ES-I3 (cell line): ENCODE data around the gene ANXA3.

ENCODE experiments used
- H3K36me3 ChIP-seq: 2 replicates; pipeline ENCODE4 v1.6.1; 2013; ENCODE audit warnings: mild to moderate bottlenecking, low read length, control low read depth, moderate library complexity; ENCODE audit not compliant: insufficient read depth
- H3K4me1 ChIP-seq: 2 replicates; pipeline ENCODE4 v1.6.1; 2013; ENCODE audit warnings: mild to moderate bottlenecking, control low read depth, low read length; ENCODE audit not compliant: insufficient read depth
- H3K9ac ChIP-seq: 2 replicates; pipeline ENCODE4 v1.6.1; 2013; ENCODE audit warnings: low read depth, mild to moderate bottlenecking, low read length, moderate library complexity
- H3K9me3 ChIP-seq: 2 replicates; pipeline ENCODE4 v1.6.1; 2013; ENCODE audit warnings: mild to moderate bottlenecking, low read length, moderate library complexity; ENCODE audit not compliant: control insufficient read depth, insufficient read depth

The ANXA3 gene

DNA sequence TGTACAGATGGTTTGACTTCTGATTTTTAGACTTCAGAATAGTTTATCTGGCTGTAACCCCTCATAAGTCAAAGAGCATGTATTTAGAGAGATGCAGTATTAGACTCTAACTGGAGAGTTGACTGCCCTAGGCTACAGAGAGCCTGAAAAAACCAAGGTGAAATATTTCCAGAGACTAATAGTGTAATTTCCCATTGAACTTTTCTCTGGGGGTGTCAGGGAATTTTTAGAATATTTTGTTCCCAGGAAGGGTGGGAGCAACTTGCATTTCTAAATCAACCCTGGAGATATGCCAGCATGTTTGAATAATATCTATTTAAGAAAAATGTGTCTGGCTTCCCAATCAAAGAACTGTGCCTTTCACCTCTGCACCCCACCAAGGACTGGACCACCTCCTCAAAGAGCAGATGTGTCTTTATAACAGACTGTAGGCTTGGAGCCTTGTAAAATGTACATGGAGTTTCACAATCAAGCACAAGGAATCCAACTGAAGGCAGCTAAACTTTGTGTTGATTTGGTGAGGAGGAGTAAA, 2.0 kb downstream of the ANXA3 start:
- peaks cover 26% of the 10 kb centered on the region for H3K4me1 ChIP-seq
- H3K36me3 ChIP-seq = peaks cover 3% of the 10 kb centered on the region; the same call in 1 of the 2 replicates
- H3K9ac ChIP-seq = peak overlapping the region; percentile 60; the same call in 1 of the 2 replicates
- no peaks in the 10 kb centered on the region for H3K9me3 ChIP-seq

DNA sequence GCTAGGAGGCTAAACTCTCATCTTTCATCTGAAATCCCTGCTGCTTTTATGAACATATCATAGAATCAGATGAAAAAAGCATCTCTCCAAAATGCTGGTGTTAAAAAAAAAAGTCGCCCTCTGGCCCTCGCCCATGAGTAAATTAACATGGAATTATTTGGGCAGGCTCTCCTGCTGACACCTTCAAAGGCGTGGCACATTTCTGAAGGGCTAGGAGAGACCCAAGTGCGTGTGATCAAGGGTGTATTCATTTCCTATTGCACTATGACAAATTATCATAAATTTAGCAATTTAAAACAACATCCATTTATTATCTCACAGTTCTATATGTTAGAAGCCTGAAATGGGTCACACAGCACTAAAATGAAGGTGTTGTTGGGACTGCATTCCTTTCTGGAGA, 5.1 kb downstream of the ANXA3 start:
- Histone ChIP-seq H3K9me3 (no peaks in the 10 kb centered on the region), H3K9ac (no peak overlapping the region), H3K4me1 (peaks cover 30% of the 10 kb centered on the region), H3K36me3 (peaks cover 3% of the 10 kb centered on the region; the same call in 1 of the 2 replicates)

DNA sequence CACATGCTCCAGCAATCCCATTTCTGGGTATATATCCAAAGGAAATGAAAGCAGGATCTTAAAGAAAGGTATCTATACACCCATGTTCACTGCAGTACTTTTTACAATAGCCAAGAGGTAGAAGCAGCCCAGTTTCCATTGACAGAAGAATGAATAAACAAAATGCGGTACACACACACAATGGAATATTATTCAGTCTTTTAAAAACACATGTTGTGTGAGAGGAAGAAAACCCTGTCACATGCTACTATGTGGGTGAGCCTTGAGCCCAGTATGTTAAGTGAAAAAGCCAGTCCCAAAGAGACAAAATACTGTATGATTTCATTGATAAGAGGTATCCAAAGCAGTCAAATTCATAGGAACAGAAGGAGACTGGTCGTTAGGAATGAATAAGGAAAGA, 6.3 kb downstream of the ANXA3 start:
- no peak overlapping the region for H3K9ac ChIP-seq
- no peaks in the 10 kb centered on the region for H3K9me3 ChIP-seq
- peaks cover 3% of the 10 kb centered on the region; the same call in 1 of the 2 replicates for H3K36me3 ChIP-seq
- H3K4me1 ChIP-seq = peaks cover 40% of the 10 kb centered on the region

DNA sequence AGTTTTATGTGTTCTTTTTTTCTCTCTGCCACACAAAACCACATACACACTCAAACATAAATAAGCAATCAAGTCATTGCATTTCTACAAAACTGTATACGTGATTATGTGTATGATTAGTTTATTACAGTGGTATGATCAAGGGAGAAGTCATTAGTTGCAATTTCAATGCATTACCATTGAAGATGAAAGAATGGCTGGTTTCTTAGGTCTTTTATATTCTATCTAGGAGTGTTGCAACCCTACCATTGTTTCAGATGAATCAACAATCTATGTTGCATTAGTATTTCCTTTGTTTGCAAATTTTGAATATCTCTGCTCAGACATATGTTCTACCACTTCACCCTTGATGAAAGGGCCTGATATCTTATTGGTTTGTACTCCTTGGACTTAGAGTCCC, 6.8 kb downstream of the ANXA3 start:
- Histone ChIP-seq H3K9ac (no peak overlapping the region), H3K9me3 (no peaks in the 10 kb centered on the region), H3K4me1 (peaks cover 38% of the 10 kb centered on the region), H3K36me3 (peaks cover 3% of the 10 kb centered on the region; the same call in 1 of the 2 replicates)

DNA sequence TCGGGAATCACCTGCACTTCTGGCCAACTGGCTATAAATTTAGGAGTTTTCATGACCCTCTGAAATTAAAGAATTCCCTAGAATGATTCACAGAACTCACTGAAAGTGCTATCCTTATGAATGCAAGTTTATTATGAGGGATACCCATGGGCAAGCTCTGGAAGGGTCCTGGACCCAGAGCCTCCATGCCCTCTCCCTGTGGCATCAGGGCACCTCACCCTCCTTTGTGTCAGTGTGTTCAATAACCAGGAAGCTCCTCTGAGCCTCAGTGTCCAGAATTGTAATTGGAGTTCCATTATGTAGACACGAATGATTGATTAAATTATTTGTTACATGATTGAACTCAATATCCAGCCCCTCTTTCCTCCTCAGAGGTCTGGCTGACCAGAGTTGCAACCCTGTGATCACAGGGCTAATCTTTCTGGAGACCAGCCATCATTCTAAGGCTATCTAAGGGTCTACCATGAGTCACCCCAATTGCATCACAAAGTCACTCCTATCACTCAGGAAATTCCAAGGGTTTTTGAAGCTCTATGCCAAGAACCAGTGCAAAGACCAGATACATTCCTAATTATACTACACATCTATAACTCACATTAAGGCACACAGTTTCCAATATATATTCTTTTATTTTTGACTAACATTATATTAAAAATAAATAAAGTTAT, 8.9 kb downstream of the ANXA3 start:
- Histone ChIP-seq H3K4me1 (peaks cover 32% of the 10 kb centered on the region), H3K36me3 (peaks cover 3% of the 10 kb centered on the region; the same call in 1 of the 2 replicates), H3K9ac (no peak overlapping the region), H3K9me3 (no peaks in the 10 kb centered on the region)

DNA sequence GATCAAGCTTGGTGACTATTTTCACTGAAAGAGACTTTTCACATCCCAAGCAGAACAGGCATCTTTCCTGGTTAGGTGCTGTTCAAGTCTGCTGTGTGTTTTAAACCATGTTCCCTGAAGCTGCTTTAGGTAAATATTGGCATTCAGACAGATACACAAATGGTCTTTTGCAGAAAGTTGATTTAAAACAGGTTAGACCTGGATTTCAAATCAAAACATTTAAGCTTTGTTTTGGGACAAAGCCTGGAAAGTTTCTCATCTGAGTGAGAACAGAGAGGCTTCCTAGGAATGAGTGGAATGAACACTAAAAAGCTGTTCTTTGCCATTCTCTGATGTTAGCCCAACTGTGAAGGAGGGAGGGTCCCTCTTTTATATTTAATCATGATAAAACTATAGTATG, 10.1 kb downstream of the ANXA3 start:
- H3K4me1 ChIP-seq = peaks cover 41% of the 10 kb centered on the region
- no peak overlapping the region for H3K9ac ChIP-seq
- H3K9me3 ChIP-seq = no peaks in the 10 kb centered on the region
- H3K36me3 ChIP-seq = peaks cover 2% of the 10 kb centered on the region; the same call in 1 of the 2 replicates

DNA sequence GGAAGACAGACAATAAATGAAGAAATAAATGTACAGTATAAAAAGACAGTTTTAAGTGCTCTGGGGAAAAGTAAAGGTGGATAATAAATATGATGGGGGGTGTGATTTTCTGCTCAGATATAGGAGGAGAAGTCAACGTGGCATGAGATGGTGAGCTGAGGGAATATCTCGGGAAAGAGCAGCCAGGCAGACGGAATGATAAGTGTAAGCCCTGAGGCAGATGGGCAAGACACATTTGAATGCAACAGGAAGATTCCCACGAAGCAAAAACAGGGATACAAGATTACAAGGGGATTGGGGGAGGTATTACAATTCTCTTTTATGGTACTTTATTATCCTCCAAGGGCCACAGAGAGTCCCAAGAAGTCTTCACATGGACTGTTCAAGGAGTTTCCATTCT, 11.1 kb downstream of the ANXA3 start:
- no peaks in the 10 kb centered on the region for H3K36me3 ChIP-seq
- H3K9ac ChIP-seq = no peak overlapping the region
- H3K4me1 ChIP-seq = peaks cover 51% of the 10 kb centered on the region

DNA sequence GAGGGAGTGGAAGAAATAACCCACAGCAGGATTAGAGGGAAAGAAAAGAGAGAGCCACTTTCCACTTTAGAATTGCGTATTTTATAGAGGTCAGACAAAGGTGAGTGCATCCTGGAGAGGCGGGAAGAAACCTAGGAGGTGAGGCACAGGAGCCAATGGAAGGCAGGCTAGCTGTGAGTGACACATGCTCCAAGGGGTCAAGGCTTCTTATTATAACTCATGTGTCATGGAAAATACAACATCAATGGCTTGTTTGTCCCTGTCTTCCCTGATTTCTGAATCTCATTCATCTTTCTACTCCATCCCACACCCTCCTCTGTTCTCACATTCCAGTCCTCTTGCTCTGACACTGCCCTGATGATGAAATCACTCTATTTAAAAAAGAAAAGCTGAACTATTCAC, 14.4 kb downstream of the ANXA3 start:
- no peaks in the 10 kb centered on the region for H3K9me3 ChIP-seq
- H3K4me1 ChIP-seq = peaks cover 65% of the 10 kb centered on the region

More for the DNA sequence above, 11.1 kb downstream of the ANXA3 start:
- H3K9me3 ChIP-seq = no peaks in the 10 kb centered on the region

DNA sequence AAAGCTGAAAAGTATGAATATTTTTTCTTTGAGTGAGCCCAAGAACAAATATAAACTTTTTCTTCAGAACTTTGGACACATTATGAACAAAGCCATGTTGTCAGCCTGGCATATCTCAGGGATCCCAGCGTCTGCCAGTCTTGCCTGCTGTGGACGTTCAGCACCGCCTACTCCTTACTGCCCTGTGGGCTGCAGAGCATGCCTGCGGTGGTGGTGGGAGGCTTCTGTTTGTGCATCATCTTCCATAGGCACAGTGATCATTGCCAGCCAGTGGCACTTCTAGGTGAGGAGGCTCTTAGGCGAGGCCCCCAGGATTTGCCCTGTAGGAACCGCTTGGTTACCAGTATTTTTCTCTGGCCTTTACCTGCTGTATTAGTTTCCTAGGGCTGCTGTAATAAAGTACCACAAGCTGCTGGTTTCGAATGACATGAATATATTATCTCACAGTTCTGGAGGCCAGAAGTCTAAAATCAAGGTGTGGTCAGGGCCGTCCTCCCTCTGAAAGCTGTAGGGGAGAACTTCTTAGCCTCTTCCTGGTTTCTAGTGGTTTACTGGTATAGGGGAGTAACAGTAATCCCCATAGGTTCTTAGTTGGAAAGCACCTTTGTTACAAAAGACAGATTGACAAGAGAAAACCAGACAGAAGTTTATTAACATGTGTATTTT, 15.4 kb downstream of the ANXA3 start:
- H3K9ac ChIP-seq = no peak overlapping the region
- H3K36me3 ChIP-seq = 0 out of 2 replicates have a peak, but pooled peaks cover 4% of the 10 kb centered on the region
- H3K4me1 ChIP-seq = peaks cover 56% of the 10 kb centered on the region
- H3K9me3 ChIP-seq = no peaks in the 10 kb centered on the region

More for the DNA sequence above, 14.4 kb downstream of the ANXA3 start:
- H3K9ac ChIP-seq = no peak overlapping the region
- H3K36me3 ChIP-seq = 0 out of 2 replicates have a peak, but pooled peaks cover 4% of the 10 kb centered on the region

DNA sequence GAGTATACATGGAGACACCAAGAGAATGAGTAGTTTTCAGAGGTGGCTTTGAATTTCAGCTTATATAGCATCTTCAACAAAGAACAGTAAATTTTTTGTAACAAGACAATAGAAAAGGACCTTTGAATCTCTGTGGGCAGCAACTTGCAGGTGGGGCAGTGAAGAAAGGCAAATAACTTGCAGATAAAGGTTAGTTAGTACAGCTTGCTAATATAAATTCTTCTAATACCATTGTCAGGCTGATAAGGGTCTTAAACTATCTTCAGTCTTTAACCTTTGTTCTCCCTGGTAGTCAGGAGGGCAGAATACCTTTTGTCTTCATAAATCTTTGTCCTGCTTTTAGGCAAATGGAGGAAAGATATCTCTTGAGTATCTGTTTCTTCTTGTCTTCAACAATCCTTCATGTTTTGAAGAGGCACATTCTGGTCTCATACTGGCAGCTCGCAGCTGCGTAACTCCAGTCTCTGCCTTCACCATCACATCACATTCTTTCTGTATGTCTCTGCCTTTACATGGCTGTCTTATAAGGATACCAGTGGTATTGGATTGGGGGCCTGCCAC, 16.0 kb downstream of the ANXA3 start:
- H3K9ac ChIP-seq = no peak overlapping the region
- 0 out of 2 replicates have a peak, but pooled peaks cover 3% of the 10 kb centered on the region for H3K9me3 ChIP-seq
- H3K36me3 ChIP-seq = peaks cover 4% of the 10 kb centered on the region; the same call in 1 of the 2 replicates
- peaks cover 51% of the 10 kb centered on the region for H3K4me1 ChIP-seq

DNA sequence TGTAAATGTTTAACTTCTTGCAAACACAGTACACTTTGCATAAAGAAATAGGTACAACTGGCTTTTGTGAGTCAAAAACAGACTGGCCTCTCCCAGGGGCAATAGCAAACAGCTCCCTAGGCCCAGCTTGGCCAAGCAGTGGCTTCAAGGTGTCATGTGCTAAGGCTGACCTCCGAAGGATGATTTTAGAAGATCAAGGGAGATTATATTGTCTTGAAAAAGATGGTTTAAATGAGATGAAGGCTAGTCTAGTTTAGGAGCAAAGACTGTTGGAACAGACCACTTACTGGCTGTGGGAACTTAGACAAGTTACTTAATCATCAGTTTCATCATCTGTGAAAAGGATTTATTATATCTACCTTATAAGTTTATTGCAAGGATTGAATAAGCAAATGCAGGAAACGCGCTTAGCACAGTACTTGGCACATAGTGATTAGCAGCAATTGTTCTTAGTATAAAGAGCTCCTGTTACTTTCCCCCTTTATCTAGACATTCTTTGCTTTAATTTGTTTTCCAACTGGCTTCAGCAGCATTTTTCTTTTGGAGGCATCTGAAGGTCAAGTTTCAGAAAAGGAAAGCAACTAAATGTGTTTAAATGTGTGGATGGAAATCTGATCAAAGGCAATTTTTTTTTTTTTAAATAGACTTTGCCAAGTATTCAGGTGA, 17.2 kb downstream of the ANXA3 start:
- peaks cover 45% of the 10 kb centered on the region for H3K4me1 ChIP-seq
- H3K9ac ChIP-seq = no peak overlapping the region
- peaks cover 9% of the 10 kb centered on the region for H3K36me3 ChIP-seq
- 0 out of 2 replicates have a peak, but pooled peaks cover 3% of the 10 kb centered on the region for H3K9me3 ChIP-seq

DNA sequence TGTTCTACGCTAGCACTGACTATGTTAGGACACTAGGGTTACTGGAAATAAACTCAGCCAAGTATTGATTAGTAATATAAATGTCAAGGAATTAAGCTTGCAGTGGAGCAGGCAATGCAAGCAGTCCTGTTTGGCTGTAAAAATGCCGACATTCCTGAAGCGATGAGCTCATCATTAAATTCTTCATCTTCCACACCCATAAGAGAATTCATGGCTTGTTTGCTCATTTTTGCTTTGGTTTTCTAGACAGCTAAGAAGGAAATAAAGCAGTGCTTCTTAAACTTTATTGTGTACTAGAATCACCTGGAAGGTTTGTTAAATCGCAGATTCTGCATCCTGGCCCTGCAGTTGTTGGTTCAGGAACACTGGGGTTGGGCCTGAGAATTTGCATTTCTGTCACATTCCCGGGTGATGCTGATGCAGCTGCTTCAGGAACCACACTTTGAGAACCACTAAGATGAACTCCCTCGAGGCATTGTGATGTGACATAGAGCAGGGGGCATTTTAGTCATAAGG, 17.8 kb downstream of the ANXA3 start:
- H3K4me1 ChIP-seq = peaks cover 45% of the 10 kb centered on the region
- 0 out of 2 replicates have a peak, but pooled peaks cover 3% of the 10 kb centered on the region for H3K9me3 ChIP-seq
- no peak overlapping the region for H3K9ac ChIP-seq
- H3K36me3 ChIP-seq = peaks cover 9% of the 10 kb centered on the region

DNA sequence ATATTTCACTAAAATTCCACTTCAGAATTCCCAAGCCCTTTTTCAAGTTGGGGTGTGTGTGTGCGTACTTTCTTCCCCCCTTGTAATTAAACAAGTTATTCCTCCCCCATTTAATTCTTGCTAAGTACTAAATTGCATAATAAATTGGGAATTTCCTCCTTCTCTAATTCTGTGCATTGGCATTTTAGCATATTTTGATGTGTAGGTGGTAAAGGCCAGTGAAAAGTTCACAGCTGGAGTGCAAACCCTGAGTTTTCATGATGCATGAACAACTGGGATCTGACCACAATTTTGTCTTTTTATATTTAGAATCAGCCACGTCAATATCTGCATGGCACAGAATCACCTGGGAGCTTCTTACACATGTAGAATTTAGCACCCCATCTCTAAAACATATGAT, 18.5 kb downstream of the ANXA3 start:
- Histone ChIP-seq H3K36me3 (peaks cover 9% of the 10 kb centered on the region), H3K4me1 (peaks cover 45% of the 10 kb centered on the region), H3K9ac (no peak overlapping the region), H3K9me3 (0 out of 2 replicates have a peak, but pooled peaks cover 3% of the 10 kb centered on the region)

DNA sequence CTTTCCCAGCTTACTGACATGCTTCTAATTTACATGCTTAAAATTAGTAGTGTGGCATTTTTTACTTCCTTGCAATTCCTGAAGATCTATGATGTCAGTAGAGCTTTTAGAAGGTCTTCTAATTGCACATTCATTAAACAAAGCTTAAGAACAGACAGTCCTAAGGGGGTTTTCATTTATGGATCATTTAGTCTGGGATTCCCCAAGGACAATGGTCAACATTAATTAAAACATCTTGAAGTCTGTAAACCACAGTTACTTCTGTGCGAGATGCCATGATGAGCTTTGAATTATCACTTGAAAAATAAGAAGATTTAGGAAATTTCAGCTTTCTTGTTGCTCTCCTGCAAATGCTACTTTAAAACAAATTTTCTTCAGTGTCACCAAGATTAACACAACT, 20.2 kb downstream of the ANXA3 start:
- H3K36me3 ChIP-seq = peaks cover 9% of the 10 kb centered on the region
- H3K9ac ChIP-seq = no peak overlapping the region
- H3K4me1 ChIP-seq = peaks cover 32% of the 10 kb centered on the region
- H3K9me3 ChIP-seq = 0 out of 2 replicates have a peak, but pooled peaks cover 3% of the 10 kb centered on the region
